Heart left ventricle (tissue), 16 donors: ENCODE measurements around the gene ESYT2. TPM values are rescaled to one million over a fixed set of nuclear protein-coding genes. Genes with fewer than 3 reads are reported as not detected.

ENCODE experiments used
- ATAC-seq, 4 donors: fragments of 200-7000 bp; cut with Tn5 transposase; one replicate each; pipeline ENCODE4 v1.9.1; 2020 to 2022; ENCODE audit warnings: moderate library complexity in 4 of 4, mild to moderate bottlenecking in 3 of 4, moderate number of reproducible peaks in 1 of 4
- DNase-seq, 5 donors: peaks; one replicate each; pipeline ENCODE4 v3.0.0-alpha.2; 2020
- H3K27ac ChIP-seq, 12 donors: fragments of 200-600 bp; sonication (generic) in 4 of 12; one replicate each; pipeline versions ENCODE4 v1.5.0 to v1.8.0; 2016 to 2022; ENCODE audit warnings: mild to moderate bottlenecking in 2 of 12
- H3K27me3 ChIP-seq, 9 donors: fragments of 200-600 bp; sonication (generic) in 2 of 9; one replicate each; pipeline versions ENCODE4 v1.5.1 to v1.8.0; 2016 to 2022; ENCODE audit warnings: mild to moderate bottlenecking in 3 of 9
- H3K36me3 ChIP-seq, 9 donors: fragments of 200-600 bp; sonication (generic) in 2 of 9; one replicate each; pipeline versions ENCODE4 v1.5.0 to v1.8.0; 2018 to 2022; ENCODE audit warnings: mild to moderate bottlenecking in 2 of 9
- H3K4me1 ChIP-seq, 12 donors: fragments of 200-600 bp; sonication (generic) in 4 of 12; one replicate each; pipeline versions ENCODE4 v1.5.0 to v1.8.0; 2016 to 2022; ENCODE audit warnings: mild to moderate bottlenecking in 3 of 12
- H3K4me3 ChIP-seq, 12 donors: fragments of 200-600 bp; sonication (generic) in 4 of 12; one replicate each; pipeline versions ENCODE4 v1.5.0 to v1.8.0; 2017 to 2022; ENCODE audit warnings: mild to moderate bottlenecking in 9 of 12, moderate library complexity in 4 of 12
- H3K9me3 ChIP-seq, 12 donors: fragments of 200-600 bp; sonication (generic) in 4 of 12; one replicate each; pipeline versions ENCODE4 v1.5.0 to v1.8.0; 2016 to 2022; ENCODE audit warnings: mild to moderate bottlenecking in 1 of 12
- CTCF ChIP-seq, 12 donors: fragments of 200-600 bp; sonication (generic) in 4 of 12; IDR thresholded peaks; one replicate each; pipeline versions ENCODE4 v1.5.0 to v1.8.0; 2018 to 2022; ENCODE audit warnings: antibody characterized with exemption in 12 of 12, mild to moderate bottlenecking in 5 of 12
- POLR2A ChIP-seq, 2 donors: fragments of 450-650 bp; IDR thresholded peaks; one replicate each; pipeline ENCODE4 v1.6.1; 2017; ENCODE audit warnings: antibody characterized with exemption in 2 of 2, mild to moderate bottlenecking in 2 of 2, moderate library complexity in 2 of 2
- WGBS, 4 donors: extraction: QIAGEN DNeasy Blood & Tissue Kit in 2 of 4; methylation state at CpG; one replicate each; pipeline versions ENCODE4 v1.1.5 to v1.1.7; 2013 to 2018; 5-methylcytosine and 5-hydroxymethylcytosine counted together
- intact Hi-C, 10 donors: fragments of 100-400 bp; cut with DNase I; formaldehyde crosslinking; loops; one replicate each; pipeline versions ENCODE4 v1.11.1 to v1.14.2; 2022
- polyA plus RNA-seq, 2 donors: library from polyadenylated mRNA; stranded (reverse); fragments of 200-250 nt; gene quantifications; one replicate each; pipeline ENCODE4 v1.2.3, GENCODE V29; 2013
- total RNA-seq, 9 donors: library from RNA; depleted of rRNA in 2 of 9; stranded (reverse); fragments of >200 nt in 2 of 9; fragmentation: NEBNext Ultra II Directional in 3 of 9; extraction: Animal tissue kit (Norgen Biotek cat#: 25700) in 3 of 9; gene quantifications; one replicate each; pipeline versions ENCODE4 v1.1.0 to v1.2.4, GENCODE V29; 2016 to 2023
- donor health status: ischemic (EF 13 %, LVEDD 7.1; RV severe dilation, severe dysfunction).
- donor health status: healthy with polysubstance abuse.
- donor health status: DM: no; HTN: yes; CAD: no.
- donor health status: DM: no; HTN: no; CAD: no.
- donor health status: ischemic (EF 25% LVEDD 6.9; RV normal size, moderate dysfunction).
- donor health status: ischemic (EF 25% LVEDD 5.7; RV mildly dilated, moderate dysfunction).
- donor health status: healthy.
- donor health status: DM: yes; HTN: yes; CAD: no.
- donor health status: ischemic (EF 35%, LVEDD 5.7; RV mildly dilated, moderate dysfunction).
- donor health status: nonischemic (EF 11% LVEDD 7.7; RV severe dilation, severe dysfunction).
- donor health status: DM: yes; HTN: yes; CAD: no.
- donor health status: PGD.
- donor health status: ischemic (EF 29% LVEDD 5.4; RV normal size, mild dysfunction).
- donor health status: nonischemic (EF 23%, LVEDD 6.1; RV moderate dilation, normal function).

Gene ESYT2
- total and polyA plus RNA-seq, 11 donors, result 16.2 to 91.8 (median 49.8) TPM

GRCh38 chr7:158731761-158732160 lies 97.5 kb downstream of the ESYT2 start:
- H3K27ac ChIP-seq, result no peak overlapping the region
- peaks cover 0 to 10% (median 0%) of the 10 kb centered on the region in 12 donors for H3K4me1 ChIP-seq
- H3K27me3 ChIP-seq, result no peaks in the 10 kb centered on the region
- TF ChIP-seq POLR2A (IDR thresholded peaks at IDR 0.05) (no peak), CTCF (IDR thresholded peaks at IDR 0.05) (no peak)
- H3K36me3 ChIP-seq, result peaks cover 0 to 70% (median 66%) of the 10 kb centered on the region in 9 donors
- no peaks in the 10 kb centered on the region for H3K9me3 ChIP-seq
- no peak overlapping the region for H3K4me3 ChIP-seq
- ATAC-seq (no peak), DNase-seq (no peak)
- intact Hi-C loops, result no loop called here
- WGBS, 4 donors, result 84 to 95% (median 94%) methylated on average over 6 of the region's 6 CpGs

GRCh38 chr7:158730383-158731346 lies 98.6 kb downstream of the ESYT2 start:
- intact Hi-C loops, result no loop called here
- DNase-seq, result no peak
- H3K27me3 ChIP-seq, result no peaks in the 10 kb centered on the region
- peaks cover 0 to 59% (median 55%) of the 10 kb centered on the region in 9 donors for H3K36me3 ChIP-seq
- TF ChIP-seq POLR2A (IDR thresholded peaks at IDR 0.05), result no peak
- TF ChIP-seq CTCF (IDR thresholded peaks at IDR 0.05), result no peak
- ATAC-seq, result peak in 1 of 4 donors; percentile 53
- peaks cover 0 to 10% (median 0%) of the 10 kb centered on the region in 12 donors for H3K4me1 ChIP-seq
- peak overlapping the region in 2 of 12 donors; percentile 17 to 70 for H3K27ac ChIP-seq
- WGBS, 4 donors, result 70 to 76% (median 73%) methylated on average over 23 of the region's 23 CpGs
- H3K4me3 ChIP-seq, result no peak overlapping the region
- H3K9me3 ChIP-seq, result no peaks in the 10 kb centered on the region

GRCh38 chr7:158729646-158730382 lies 99.5 kb downstream of the ESYT2 start:
- 89 to 92% (median 91%) methylated on average over 7 of the region's 7 CpGs for WGBS, 4 donors
- Histone ChIP-seq H3K9me3 (no peaks in the 10 kb centered on the region), H3K27ac (peak overlapping the region in 1 of 12 donors; percentile 70), H3K27me3 (no peaks in the 10 kb centered on the region), H3K36me3 (peaks cover 0 to 51% (median 47%) of the 10 kb centered on the region in 9 donors), H3K4me3 (no peak overlapping the region), H3K4me1 (peaks cover 0 to 10% (median 0%) of the 10 kb centered on the region in 12 donors)
- no peak for TF ChIP-seq POLR2A (IDR thresholded peaks at IDR 0.05)
- TF ChIP-seq CTCF (IDR thresholded peaks at IDR 0.05), result no peak
- DNase-seq (no peak), ATAC-seq (no peak)
- intact Hi-C loops, result no loop called here
